Right atrium auricular region (tissue), 2 donors: ENCODE measurements around the gene PDXP. TPM values are rescaled to one million over a fixed set of nuclear protein-coding genes. Genes with fewer than 3 reads are reported as not detected.

ENCODE experiments used
- DNase-seq: peaks from one replicate; pipeline ENCODE4 v3.0.0-alpha.2; 2019; ENCODE audit warnings: low spot score
- H3K27ac ChIP-seq, 2 donors: fragments of 200-600 bp; sonication (generic); 1 replicate in 1 of 2; 2 replicates in 1 of 2; pipeline ENCODE4 v1.5.1; 2016 to 2019
- H3K27me3 ChIP-seq, 2 donors: fragments of 200-600 bp; sonication (generic); one replicate each; pipeline versions ENCODE4 v1.5.1 to v1.6.0; 2017 to 2019
- H3K36me3 ChIP-seq: fragments of 200-600 bp; sonication (generic); one replicate; pipeline ENCODE4 v1.5.1; 2016
- H3K4me1 ChIP-seq, 2 donors: fragments of 200-600 bp; sonication (generic); one replicate each; pipeline versions ENCODE4 v1.5.1 to v1.6.0; 2017 to 2019
- H3K4me3 ChIP-seq, 2 donors: fragments of 200-600 bp; sonication (generic); 1 replicate in 1 of 2; 2 replicates in 1 of 2; pipeline ENCODE4 v1.5.1; 2017 to 2019; ENCODE audit warnings: mild to moderate bottlenecking in 1 of 2, moderate library complexity in 1 of 2
- H3K9me3 ChIP-seq, 2 donors: fragments of 200-600 bp; sonication (generic); one replicate each; pipeline ENCODE4 v1.5.1; 2019
- CTCF ChIP-seq, 2 donors: fragments of 200-600 bp; sonication (generic); IDR thresholded peaks; one replicate each; pipeline ENCODE4 v1.5.1; 2019; ENCODE audit warnings: antibody characterized with exemption in 2 of 2
- total RNA-seq, 2 donors: library from RNA; depleted of rRNA; stranded (reverse); fragments of >200 nt; gene quantifications; one replicate each; pipeline ENCODE4 v1.1.0, GENCODE V29; 2016

The PDXP gene
- total RNA-seq, 2 donors from 2014 or later: 15.7 to 32.0 TPM

- peak overlapping the region; percentile 77 to 81 for H3K27ac ChIP-seq
- TF ChIP-seq CTCF (IDR thresholded peaks at IDR 0.05): no peak
- no peak for DNase-seq
- H3K27me3 ChIP-seq: no peaks in the 10 kb centered on the region
- H3K9me3 ChIP-seq: no peaks in the 10 kb centered on the region
- no peaks in the 10 kb centered on the region for H3K36me3 ChIP-seq
- H3K4me1 ChIP-seq: peaks cover 0 to 41% of the 10 kb centered on the region in 2 donors
- H3K4me3 ChIP-seq: peak overlapping the region; percentile 32 to 63
Measured at GRCh38 chr22:37657590-37658132, 862 bp upstream of the PDXP start.

GRCh38 chr22:37659066-37659896 lies 758 bp downstream of the PDXP start:
- no peaks in the 10 kb centered on the region for H3K36me3 ChIP-seq
- H3K9me3 ChIP-seq: no peaks in the 10 kb centered on the region
- TF ChIP-seq CTCF (IDR thresholded peaks at IDR 0.05): no peak
- no peaks in the 10 kb centered on the region for H3K27me3 ChIP-seq
- DNase-seq: no peak
- H3K4me1 ChIP-seq: peaks cover 0 to 50% of the 10 kb centered on the region in 2 donors
- peak overlapping the region; percentile 54 to 63 for H3K4me3 ChIP-seq
- H3K27ac ChIP-seq: peak overlapping the region; percentile 60 to 73

- peak overlapping the region in 1 of 2 donors; percentile 63 for H3K4me3 ChIP-seq
- H3K4me1 ChIP-seq: peaks cover 0 to 58% of the 10 kb centered on the region in 2 donors
- no peaks in the 10 kb centered on the region for H3K9me3 ChIP-seq
- peak overlapping the region; percentile 73 to 81 for H3K27ac ChIP-seq
- no peak for DNase-seq
- no peaks in the 10 kb centered on the region for H3K27me3 ChIP-seq
- H3K36me3 ChIP-seq: no peaks in the 10 kb centered on the region
- no peak for TF ChIP-seq CTCF (IDR thresholded peaks at IDR 0.05)
Measured at GRCh38 chr22:37659897-37660708, 1.6 kb downstream of the PDXP start.

GRCh38 chr22:37660709-37661045 lies 2.2 kb downstream of the PDXP start:
- Histone ChIP-seq H3K27ac (peak overlapping the region; percentile 73 to 81), H3K36me3 (peaks cover 3% of the 10 kb centered on the region), H3K27me3 (no peaks in the 10 kb centered on the region), H3K4me1 (peaks cover 0 to 64% of the 10 kb centered on the region in 2 donors), H3K4me3 (no peak overlapping the region), H3K9me3 (no peaks in the 10 kb centered on the region)
- TF ChIP-seq CTCF (IDR thresholded peaks at IDR 0.05): no peak
- DNase-seq: no peak

GRCh38 chr22:37661160-37661924 lies 2.8 kb downstream of the PDXP start:
- TF ChIP-seq CTCF (IDR thresholded peaks at IDR 0.05): peak; percentile 26 to 66
- H3K4me1 ChIP-seq: peaks cover 0 to 64% of the 10 kb centered on the region in 2 donors

More at GRCh38 chr22:37661160-37661924, 2.8 kb downstream of the PDXP start:
- Histone ChIP-seq H3K9me3 (no peaks in the 10 kb centered on the region), H3K27ac (peak overlapping the region; percentile 73 to 81), H3K4me3 (no peak overlapping the region), H3K27me3 (no peaks in the 10 kb centered on the region), H3K36me3 (peaks cover 6% of the 10 kb centered on the region)
- no peak for DNase-seq
